Breast epithelium (tissue), 3 donors: ENCODE results near the gene MAN2A1.

Experiments
- CTCF ChIP-seq, 3 donors: fragments of 450-650 bp; IDR thresholded peaks; one replicate each; pipeline ENCODE4 v1.5.1; 2016 to 2017; ENCODE audit warnings: antibody characterized with exemption in 3 of 3, mild to moderate bottlenecking in 3 of 3, moderate library complexity in 3 of 3
- POLR2A ChIP-seq: fragments of 450-650 bp; IDR thresholded peaks from one replicate; pipeline ENCODE4 v1.6.1; 2016; ENCODE audit warnings: antibody characterized with exemption, mild to moderate bottlenecking, moderate library complexity
- POLR2AphosphoS5 ChIP-seq, 3 donors: sonication (generic); formaldehyde crosslinking; IDR thresholded peaks; one replicate each; pipeline ENCODE4 v1.6.1; 2017; ENCODE audit warnings: antibody characterized with exemption in 3 of 3

- TF ChIP-seq CTCF (IDR thresholded peaks at IDR 0.05) = peak; percentile 17 to 69 (median 54)
- TF ChIP-seq POLR2AphosphoS5 (IDR thresholded peaks at IDR 0.05) = peak in 1 of 3 donors; percentile 51
- TF ChIP-seq POLR2A = no peak
Measured at GRCh38 chr5:109690975-109691574, 1.3 kb downstream of the MAN2A1 start.
